ENCODE data around the gene SPOCK2.

- no peak for TF ChIP-seq FOS (IDR thresholded peaks at IDR 0.05; ENCODE audit: low read depth, low read length)
- TF ChIP-seq CEBPB (IDR thresholded peaks at IDR 0.05; ENCODE audit: low read depth, low read length) = no peak
- no peak for TF ChIP-seq CTCF (conservative IDR thresholded peaks at IDR 0.05; ENCODE audit: low read depth, low read length)
- TF ChIP-seq SMC3 (IDR thresholded peaks at IDR 0.05; ENCODE audit: low read depth, low read length) = no peak; the same call in 1 of the 2 replicates
- no peak for TF ChIP-seq RAD21 (IDR thresholded peaks at IDR 0.05; ENCODE audit: low read length)
- TF ChIP-seq USF2 (IDR thresholded peaks at IDR 0.05; ENCODE audit: low read depth, low read length) = no peak
- TF ChIP-seq POLR2A (IDR thresholded peaks at IDR 0.05; ENCODE audit: low read depth, low read length) = no peak
- TF ChIP-seq RFX5 (IDR thresholded peaks at IDR 0.05; ENCODE audit: low read depth, low read length) = no peak
- TF ChIP-seq RCOR1 (IDR thresholded peaks at IDR 0.05; ENCODE audit: insufficient replicate concordance, low read length) = no peak
These were observed 79.3 kb downstream of the SPOCK2 start for GRCh38 chr10:72009051-72009424.
